HG02938 (cell line): ENCODE data around the gene GAL3ST2.
"Not testable (repeated sequence)": the region's sequence is repeated elsewhere in the genome, so short reads cannot be mapped to it uniquely, and the experiment has no call there.

Source experiments
- ATAC-seq: cut with Tn5 transposase; IDR thresholded peaks from one replicate; pipeline ENCODE4 v1.9.1; 2021; ENCODE audit warnings: mild to moderate bottlenecking, moderate library complexity; ENCODE audit not compliant: unreplicated experiment

Gene GAL3ST2

GRCh38 chr2:241767464-241768250, 9.0 kb upstream of the GAL3ST2 start:
- no peak for ATAC-seq

- no peak for ATAC-seq
These were observed 8.3 kb upstream of the GAL3ST2 start for GRCh38 chr2:241768251-241768711.

DNA sequence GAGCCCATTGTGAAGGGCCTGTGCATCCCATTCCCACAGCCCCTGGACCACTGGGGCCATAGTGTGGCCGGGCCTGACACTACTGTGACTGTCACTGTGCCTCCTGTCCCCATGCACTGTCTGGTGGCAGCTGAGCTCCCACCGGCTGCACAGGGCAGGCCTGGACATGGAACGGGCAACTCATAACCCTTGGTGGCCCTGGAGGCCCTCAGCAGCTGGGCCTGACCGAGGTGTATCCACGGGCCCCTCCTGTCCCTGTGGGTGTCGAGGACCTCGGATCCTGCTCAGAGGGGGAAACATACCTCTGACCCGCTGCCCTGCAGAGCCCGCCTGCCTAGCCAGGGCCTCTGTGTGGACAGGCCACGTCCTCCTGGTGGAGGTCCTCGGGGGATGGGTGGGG, 7.8 kb upstream of the GAL3ST2 start:
- no peak for ATAC-seq

- ATAC-seq = no peak
These were observed 6.8 kb upstream of the GAL3ST2 start for GRCh38 chr2:241769819-241770184.

DNA sequence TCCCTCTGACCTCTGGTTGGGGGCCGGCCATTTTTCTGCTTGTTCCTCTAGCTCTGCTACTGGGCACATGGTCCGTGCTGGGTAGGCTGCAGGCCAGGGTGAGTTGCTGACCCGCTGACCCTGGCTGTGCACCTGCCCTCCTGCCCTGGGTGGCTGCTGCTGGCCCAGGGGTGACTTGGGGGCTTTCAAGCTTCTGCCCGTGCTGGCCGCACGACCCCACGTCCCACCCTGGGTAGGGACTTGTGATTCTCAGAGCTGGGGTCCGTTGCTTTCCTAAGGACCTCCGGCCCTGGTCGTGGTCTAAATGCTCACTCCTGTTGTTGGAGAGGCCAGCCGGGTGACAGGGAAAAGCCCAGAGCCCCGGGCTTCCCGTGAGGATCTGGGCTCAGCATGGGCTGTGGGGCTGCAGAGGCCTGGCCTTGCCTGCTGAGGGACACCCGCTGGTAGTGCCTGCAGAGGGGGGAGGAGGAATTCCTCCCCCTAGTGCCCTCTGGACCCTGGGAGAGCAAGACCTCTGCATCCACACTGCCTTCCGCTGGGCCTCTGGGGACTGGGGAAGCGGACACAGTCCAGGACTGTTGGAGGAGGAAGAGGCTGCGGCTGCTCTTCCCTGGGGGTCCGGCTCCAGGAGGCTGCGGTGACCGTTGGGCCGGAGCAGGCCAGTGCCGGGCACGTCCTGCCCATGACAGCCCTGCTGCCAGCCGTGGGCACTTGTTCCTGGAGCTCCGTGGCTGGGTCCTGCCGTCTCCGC, 6.3 kb upstream of the GAL3ST2 start:
- ATAC-seq = no peak

GRCh38 chr2:241770936-241771285, 5.7 kb upstream of the GAL3ST2 start:
- no peak for ATAC-seq

GRCh38 chr2:241771286-241772062, 5.1 kb upstream of the GAL3ST2 start:
- no peak for ATAC-seq

DNA sequence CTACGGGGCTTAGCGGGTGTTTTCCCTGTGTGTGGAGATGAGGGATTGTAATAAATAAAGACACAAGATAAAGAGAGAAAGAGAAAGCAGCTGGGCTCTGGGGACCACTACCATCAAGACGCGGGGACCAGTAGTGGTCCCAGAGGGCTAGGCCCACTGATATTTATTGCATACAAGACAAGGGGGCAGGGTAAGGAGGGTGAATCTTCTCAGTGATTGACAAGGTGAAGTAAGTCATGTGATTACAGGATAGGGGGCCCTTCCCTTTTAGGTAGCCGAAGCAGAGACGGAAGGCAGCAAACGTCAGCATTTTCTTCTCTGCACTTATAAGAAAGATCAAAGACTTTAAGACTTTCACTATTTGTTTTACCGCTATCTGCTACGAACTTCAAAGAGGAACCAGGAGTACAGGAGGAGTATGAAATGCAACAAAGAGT, 4.5 kb upstream of the GAL3ST2 start:
- ATAC-seq = no peak

DNA sequence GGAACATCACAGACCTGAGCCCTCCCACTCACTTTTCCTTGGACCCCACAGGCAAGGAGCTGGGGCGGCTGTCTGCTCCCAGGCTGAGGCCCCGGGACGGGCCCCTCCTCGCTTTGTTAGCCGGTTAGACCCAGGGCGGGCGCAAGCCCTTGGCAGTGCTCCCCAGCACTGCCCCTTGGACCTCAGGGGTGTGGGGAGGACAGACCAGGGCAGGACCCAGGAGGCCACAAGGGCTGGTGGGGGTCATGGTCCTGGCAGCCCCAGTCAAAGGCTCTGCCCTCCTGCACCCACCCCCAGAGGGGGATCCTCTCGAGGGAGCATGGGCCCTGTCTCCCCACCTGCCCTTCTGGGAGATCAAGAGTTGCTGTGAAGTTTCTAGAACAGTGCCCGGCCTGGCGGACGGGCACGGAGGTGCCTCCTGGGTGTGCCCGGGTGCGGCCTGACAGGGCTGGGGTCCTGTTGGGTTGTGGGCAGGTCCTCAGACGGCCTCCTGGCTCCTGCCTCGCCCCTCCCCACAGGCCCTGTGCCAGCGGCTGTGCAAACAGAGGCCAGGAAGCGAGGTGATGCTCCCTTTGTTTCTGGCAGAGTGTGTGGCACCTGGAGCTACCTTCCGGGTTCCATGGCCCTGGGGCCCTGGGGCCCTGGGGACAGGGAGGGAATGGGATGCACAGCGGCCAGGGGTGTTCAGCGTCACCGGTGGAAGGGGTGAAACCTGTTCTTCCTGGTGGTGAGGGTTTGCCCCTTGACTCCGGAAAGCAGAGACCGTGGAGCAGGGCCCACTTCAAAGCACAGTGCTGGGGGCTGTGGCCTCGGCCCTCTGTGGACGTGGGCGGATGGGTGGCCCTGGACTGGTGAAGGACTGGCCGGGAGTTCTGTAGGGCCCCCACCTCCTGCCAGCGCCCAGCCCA, 2.9 kb upstream of the GAL3ST2 start:
- no peak for ATAC-seq

- ATAC-seq = no peak
These were observed 2.0 kb upstream of the GAL3ST2 start for GRCh38 chr2:241774419-241775222.

DNA sequence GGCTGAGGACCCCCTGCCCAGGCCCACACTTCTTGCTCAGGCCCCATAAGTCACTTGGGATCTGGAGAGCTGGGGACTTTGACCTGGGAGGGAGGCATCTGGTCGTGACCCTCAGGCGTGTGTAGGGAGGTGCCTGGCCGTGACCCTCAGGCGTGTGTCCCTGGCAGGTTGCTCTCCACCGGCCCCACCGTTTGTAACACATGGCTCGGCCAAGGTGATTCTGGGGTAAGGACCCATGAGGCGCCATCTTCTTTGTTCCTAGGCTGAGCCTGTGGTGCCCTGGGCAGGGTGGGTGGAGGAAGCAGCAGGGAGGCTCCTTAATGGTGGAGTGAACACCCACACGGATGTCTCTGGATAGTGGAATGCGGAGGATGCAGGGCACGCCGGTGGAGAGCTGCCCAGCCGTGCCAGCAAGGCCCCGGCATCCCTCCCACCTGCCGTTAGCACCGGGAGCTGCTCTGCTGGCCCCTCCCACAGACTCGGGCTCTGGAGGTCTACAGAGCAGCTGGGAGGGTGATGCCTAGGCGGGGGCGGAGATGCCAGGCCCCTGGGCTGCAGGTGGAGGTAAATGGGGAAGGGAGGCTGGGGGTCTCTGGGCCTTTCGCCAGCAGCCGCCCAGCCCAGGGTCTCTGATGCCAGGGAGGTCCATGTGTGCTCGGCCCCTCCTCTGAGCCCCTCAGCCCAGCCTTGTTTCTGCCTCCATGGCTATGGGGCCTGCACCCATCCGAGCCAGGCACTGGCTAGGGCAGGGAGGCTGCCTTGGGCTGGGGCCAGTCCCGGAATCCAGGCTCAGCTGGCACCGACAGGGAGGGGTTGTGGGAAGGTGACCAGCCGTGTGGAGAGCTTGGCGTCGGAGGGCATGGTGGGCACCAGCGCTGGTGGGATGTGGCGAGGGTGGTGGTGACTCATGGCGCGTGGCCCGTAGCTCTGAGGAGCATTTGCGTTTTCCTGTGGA, 1.1 kb upstream of the GAL3ST2 start:
- no peak for ATAC-seq

DNA sequence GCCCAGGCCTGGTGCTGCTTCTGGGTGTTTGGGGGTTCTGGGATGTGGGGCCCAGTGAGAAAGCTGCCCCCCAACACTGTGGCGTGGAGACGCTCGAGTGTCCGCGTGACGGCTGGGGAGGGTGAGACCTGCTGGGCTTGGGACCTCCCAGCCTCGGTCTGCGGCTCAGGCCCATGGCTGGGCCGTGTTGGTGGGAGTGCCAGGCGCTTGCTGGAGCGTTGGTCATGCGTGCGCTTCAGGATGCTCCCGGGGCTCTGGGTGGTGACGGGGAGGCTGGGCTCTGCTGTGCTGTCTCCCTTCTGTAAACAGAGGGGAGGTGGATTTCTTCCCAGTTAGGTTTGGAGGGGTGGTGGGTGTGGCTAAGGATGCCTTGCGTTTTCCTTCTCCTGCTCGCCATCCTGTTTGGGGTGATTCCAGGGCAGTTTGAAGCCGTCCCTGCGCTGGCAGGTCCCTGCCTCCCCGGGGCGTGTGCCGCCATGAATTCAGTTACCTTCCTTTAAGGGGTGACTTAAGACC, 606 bp downstream of the GAL3ST2 start:
- no peak for ATAC-seq

DNA sequence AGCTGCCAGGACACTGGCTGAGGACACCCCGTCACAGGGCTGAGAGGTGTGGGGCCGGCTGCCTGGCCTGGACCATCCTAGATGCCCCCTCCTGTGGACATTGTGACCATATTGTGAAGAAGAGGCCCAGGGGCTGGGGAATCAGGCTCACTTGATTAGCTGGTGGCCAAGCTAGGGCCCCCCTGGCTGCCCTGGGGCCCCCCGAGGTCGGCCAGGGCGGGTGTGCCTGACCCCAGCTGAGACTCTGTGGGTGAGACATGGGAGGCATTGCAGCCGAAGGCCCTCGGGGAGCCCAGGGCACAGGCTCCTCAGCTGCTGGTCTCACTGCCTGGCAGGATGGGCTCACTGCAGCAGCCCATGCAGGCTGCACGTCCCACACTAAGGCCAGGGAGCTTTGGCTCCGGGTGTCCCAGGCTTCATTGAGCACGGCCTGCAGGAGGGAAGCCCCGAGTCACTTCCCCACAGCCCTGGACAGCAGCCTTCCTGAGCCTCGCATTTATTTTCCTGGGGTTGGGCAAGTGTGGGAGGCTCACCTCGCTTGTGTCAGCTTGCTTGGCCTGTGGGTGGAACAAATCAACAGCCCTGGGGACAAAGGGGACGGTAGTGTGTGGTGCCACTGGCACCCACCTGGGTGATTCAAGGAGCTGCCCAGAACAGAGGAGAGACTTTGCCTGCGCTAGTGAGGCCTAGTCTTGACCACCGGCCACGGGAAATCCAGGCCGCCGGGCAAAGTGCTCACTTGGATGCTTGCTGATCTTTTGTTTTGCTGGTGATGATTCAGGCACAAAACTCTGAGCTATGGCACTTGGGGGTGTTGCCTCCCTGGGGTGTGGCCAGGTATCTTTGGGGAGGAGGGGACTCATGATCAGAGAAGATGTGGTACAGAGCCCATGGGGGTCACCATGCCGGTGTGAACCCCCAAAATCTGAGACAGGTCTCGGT, 1.3 kb downstream of the GAL3ST2 start:
- no peak for ATAC-seq

- no peak for ATAC-seq
These were observed 4.4 kb downstream of the GAL3ST2 start for GRCh38 chr2:241780939-241781569.

DNA sequence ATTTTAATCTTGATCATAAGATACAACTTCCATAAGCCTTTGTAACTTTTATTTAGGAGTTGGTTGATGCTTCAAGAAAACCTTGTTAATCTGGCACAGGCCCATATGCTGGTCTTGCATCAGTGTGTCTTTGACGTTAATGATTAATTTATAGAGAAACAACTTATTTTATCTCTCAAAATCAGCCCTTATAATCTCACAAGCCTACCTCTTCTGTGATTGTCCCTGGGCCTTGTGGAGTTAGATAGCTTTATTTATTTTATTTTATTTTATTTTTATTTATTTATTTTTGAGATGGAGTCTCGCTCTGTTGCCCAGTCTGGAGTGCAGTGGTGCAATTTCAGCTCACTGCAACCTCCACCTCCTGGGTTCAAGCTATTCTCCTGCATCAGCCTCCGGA, 5.4 kb downstream of the GAL3ST2 start:
- ATAC-seq = not testable (repeated sequence)

DNA sequence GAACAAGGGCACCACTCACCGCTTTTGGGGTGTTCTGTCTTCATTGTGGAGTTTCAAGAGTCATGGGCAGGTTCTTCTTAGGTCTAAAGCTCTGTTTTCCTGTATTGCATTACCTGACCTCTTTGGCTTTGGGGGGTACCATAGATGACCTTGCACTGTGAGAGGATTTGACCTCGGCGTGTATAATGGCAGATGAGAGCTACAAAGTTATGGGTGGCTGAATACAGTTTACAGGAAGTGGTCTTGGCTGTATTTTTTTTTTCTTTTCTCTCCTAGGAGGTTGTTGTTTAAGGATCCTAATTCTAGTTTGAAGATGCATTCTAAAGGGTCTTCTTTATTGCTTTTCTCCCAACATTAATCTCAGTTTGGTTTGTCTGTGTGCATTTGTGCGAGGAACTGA, 11.5 kb downstream of the GAL3ST2 start:
- ATAC-seq = no peak

- ATAC-seq = no peak
These were observed 11.9 kb downstream of the GAL3ST2 start for GRCh38 chr2:241788572-241788971.
